T-helper 17 cell (primary cell): ENCODE results near the gene TRIM45. TPM values are rescaled to one million over a fixed set of nuclear protein-coding genes. Genes with fewer than 3 reads are reported as not detected.
A peak's percentile ranks its signal among the peaks of the same experiment; 100 is the strongest.
"Not testable (repeated sequence)": the region's sequence is repeated elsewhere in the genome, so short reads cannot be mapped to it uniquely, and the experiment has no call there.

Experiments
- ATAC-seq: fragments of 150-1000 bp; cut with Tn5 transposase; 2 replicates; pipeline ENCODE4 v1.10.0; 2021; ENCODE audit warnings: mild to moderate bottlenecking, moderate library complexity
- DNase-seq, 3 donors: peaks; one replicate each; pipeline versions ENCODE4 v3.0.0 to v3.0.0-alpha.2; 2020 to 2021
- H3K9me3 ChIP-seq: one replicate; pipeline ENCODE4 v1.7.0; 2013; ENCODE audit warnings: low read length, mild to moderate bottlenecking; ENCODE audit not compliant: control insufficient read depth, poor library complexity, severe bottlenecking
- H3K27ac Mint-ChIP-seq: one replicate; pipeline ENCODE4 v1.8.0; 2022; ENCODE audit warnings: mild to moderate bottlenecking, moderate library complexity, mixed read lengths
- H3K27me3 Mint-ChIP-seq: one replicate; pipeline ENCODE4 v1.8.0; 2022; ENCODE audit warnings: mixed read lengths
- H3K36me3 Mint-ChIP-seq: one replicate; pipeline ENCODE4 v1.8.0; 2022; ENCODE audit warnings: low read depth, mixed read lengths
- H3K4me1 Mint-ChIP-seq: one replicate; pipeline ENCODE4 v1.8.0; 2022; ENCODE audit warnings: mild to moderate bottlenecking, mixed read lengths
- H3K4me3 Mint-ChIP-seq: one replicate; pipeline ENCODE4 v1.8.0; 2022; ENCODE audit warnings: mild to moderate bottlenecking, moderate library complexity, mixed read lengths
- total RNA-seq, 4 donors: library from RNA in 2 of 4; stranded (reverse) in 2 of 4; gene quantifications; one replicate each; pipeline ENCODE4 v1.2.3 and lab custom pipeline; 2022 to 2026

Gene TRIM45
- total RNA-seq, 2 donors from 2014 or later, result 1.0 to 1.4 TPM

GRCh38 chr1:117122330-117123025 lies 929 bp upstream of the TRIM45 start:
- no peaks in the 10 kb centered on the region for H3K27me3 Mint-ChIP-seq
- peak overlapping the region; percentile 93 for H3K4me3 Mint-ChIP-seq
- no peaks in the 10 kb centered on the region for H3K9me3 ChIP-seq
- DNase-seq (no peak), ATAC-seq (no peak)
- peak overlapping the region; percentile 84 for H3K27ac Mint-ChIP-seq
- H3K36me3 Mint-ChIP-seq, result peaks cover 7% of the 10 kb centered on the region
- H3K4me1 Mint-ChIP-seq, result peaks cover 13% of the 10 kb centered on the region

GRCh38 chr1:117120774-117121588 lies 568 bp downstream of the TRIM45 start:
- H3K9me3 ChIP-seq, result no peaks in the 10 kb centered on the region
- Mint-ChIP-seq H3K4me1 (peaks cover 13% of the 10 kb centered on the region), H3K27ac (peak overlapping the region; percentile 84), H3K36me3 (peaks cover 2% of the 10 kb centered on the region), H3K27me3 (no peaks in the 10 kb centered on the region), H3K4me3 (peak overlapping the region; percentile 93)
- no peak for ATAC-seq
- DNase-seq, result no peak

GRCh38 chr1:117119144-117119543 lies 2.4 kb downstream of the TRIM45 start:
- peaks cover 24% of the 10 kb centered on the region for H3K4me1 Mint-ChIP-seq
- not testable (repeated sequence) for H3K9me3 ChIP-seq, H3K36me3 Mint-ChIP-seq, ATAC-seq, H3K4me3 Mint-ChIP-seq, H3K27me3 Mint-ChIP-seq, DNase-seq, H3K27ac Mint-ChIP-seq

GRCh38 chr1:117118137-117118536 lies 3.4 kb downstream of the TRIM45 start:
- Mint-ChIP-seq H3K36me3 (peaks cover 2% of the 10 kb centered on the region), H3K27ac (peak overlapping the region; percentile 41), H3K27me3 (no peaks in the 10 kb centered on the region), H3K4me3 (no peak overlapping the region), H3K4me1 (peaks cover 26% of the 10 kb centered on the region)
- no peaks in the 10 kb centered on the region for H3K9me3 ChIP-seq
- no peak for ATAC-seq
- DNase-seq, result no peak

DNA sequence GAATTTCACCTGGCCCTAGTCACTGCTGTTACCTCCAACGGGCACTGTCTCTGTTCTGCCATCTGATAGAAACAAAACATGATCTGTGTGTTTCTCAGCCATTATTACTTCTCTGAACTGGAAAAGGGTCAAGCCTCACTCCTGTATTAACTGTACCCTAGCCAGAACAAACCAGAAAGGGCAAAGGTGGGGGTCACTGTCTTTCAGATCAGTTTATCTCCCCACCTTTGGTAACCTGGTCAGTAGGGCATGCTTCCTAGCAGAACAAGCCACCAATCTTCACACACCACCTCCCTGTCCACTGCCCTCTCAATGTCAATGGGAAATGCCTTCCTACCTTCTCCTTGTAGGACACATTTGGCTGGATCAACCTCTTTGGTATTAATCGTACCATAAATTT lies 3.9 kb downstream of the TRIM45 start:
- Mint-ChIP-seq H3K4me1 (peaks cover 25% of the 10 kb centered on the region), H3K4me3 (no peak overlapping the region), H3K36me3 (peaks cover 2% of the 10 kb centered on the region), H3K27ac (peak overlapping the region; percentile 41), H3K27me3 (no peaks in the 10 kb centered on the region)
- H3K9me3 ChIP-seq, result no peaks in the 10 kb centered on the region
- ATAC-seq, result no peak
- DNase-seq, result no peak

DNA sequence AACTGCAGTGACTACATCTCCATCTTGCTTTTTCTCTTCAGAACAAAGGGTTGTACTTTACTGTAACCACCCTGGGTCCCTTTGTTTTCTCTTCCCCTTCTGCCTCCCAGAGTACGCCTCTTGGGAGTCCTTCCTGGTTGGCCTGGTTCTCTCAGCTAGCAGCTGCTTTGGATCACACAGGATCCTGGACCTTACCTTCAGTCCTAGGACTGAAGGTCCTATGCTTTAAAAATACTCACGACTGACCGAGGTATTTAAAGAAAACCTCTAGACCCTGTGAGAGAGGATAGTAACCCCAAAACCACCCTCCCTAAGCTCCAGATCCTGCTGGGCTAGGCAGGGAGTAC lies 4.8 kb downstream of the TRIM45 start:
- Mint-ChIP-seq H3K27me3 (no peaks in the 10 kb centered on the region), H3K4me1 (peaks cover 21% of the 10 kb centered on the region), H3K4me3 (no peak overlapping the region), H3K36me3 (peaks cover 2% of the 10 kb centered on the region), H3K27ac (peak overlapping the region; percentile 66)
- DNase-seq (no peak), ATAC-seq (no peak)
- no peaks in the 10 kb centered on the region for H3K9me3 ChIP-seq

GRCh38 chr1:117116090-117116783 lies 5.3 kb downstream of the TRIM45 start:
- H3K36me3 Mint-ChIP-seq, result peaks cover 2% of the 10 kb centered on the region
- H3K4me3 Mint-ChIP-seq, result no peak overlapping the region
- H3K27me3 Mint-ChIP-seq, result no peaks in the 10 kb centered on the region
- DNase-seq (no peak), ATAC-seq (no peak)
- H3K4me1 Mint-ChIP-seq, result peaks cover 23% of the 10 kb centered on the region
- H3K9me3 ChIP-seq, result no peaks in the 10 kb centered on the region
- H3K27ac Mint-ChIP-seq, result peak overlapping the region; percentile 72

DNA sequence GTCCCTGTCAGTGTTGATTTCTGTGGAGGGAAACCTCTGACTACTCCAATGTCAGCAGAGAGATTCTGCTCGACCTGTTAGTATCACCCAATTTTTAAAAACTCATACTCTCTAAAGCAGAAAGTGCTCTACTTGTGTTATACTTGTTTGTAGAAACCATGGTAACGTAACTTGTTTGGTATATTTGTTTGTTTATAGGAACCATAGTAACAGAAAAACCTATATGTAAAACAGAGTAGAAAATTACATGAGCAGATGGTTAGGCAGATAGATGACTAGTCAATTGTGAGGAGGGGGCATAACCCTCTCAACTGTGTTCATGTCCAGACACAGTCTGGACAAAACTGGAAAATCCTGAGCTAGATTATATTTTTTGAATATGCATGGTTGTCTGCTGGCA lies 6.7 kb downstream of the TRIM45 start:
- peaks cover 2% of the 10 kb centered on the region for H3K36me3 Mint-ChIP-seq
- peaks cover 26% of the 10 kb centered on the region for H3K4me1 Mint-ChIP-seq
- DNase-seq, result no peak
- no peak overlapping the region for H3K4me3 Mint-ChIP-seq
- no peaks in the 10 kb centered on the region for H3K27me3 Mint-ChIP-seq
- peak; percentile 77 for ATAC-seq
- H3K9me3 ChIP-seq, result no peaks in the 10 kb centered on the region
- H3K27ac Mint-ChIP-seq, result peak overlapping the region; percentile 72

DNA sequence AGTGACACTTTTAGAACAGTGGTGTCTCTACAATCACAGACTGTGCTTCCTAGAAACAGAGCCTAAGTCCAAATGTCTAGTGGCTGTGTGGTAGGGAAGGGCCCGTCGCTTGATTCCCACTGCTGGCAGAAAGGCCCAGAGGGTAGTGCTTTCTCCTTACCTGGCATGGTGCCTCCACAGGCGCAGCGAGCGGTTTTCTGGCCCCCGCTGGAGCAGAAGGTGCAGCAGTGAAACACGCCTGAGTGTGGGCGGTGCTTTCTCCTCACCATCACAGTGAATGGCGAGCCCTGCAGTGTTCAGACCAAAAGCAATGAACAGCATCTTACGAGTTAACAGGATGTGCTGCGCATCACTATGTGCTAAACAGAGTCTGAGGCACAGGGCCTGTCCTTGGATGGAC lies 8.3 kb downstream of the TRIM45 start:
- H3K4me1 Mint-ChIP-seq, result peaks cover 35% of the 10 kb centered on the region
- no peaks in the 10 kb centered on the region for H3K9me3 ChIP-seq
- ATAC-seq, result no peak
- H3K27me3 Mint-ChIP-seq, result no peaks in the 10 kb centered on the region
- no peak overlapping the region for H3K27ac Mint-ChIP-seq
- peaks cover 2% of the 10 kb centered on the region for H3K36me3 Mint-ChIP-seq
- H3K4me3 Mint-ChIP-seq, result no peak overlapping the region
- DNase-seq, result no peak

- H3K9me3 ChIP-seq, result no peaks in the 10 kb centered on the region
- peaks cover 4% of the 10 kb centered on the region for H3K36me3 Mint-ChIP-seq
- no peaks in the 10 kb centered on the region for H3K27me3 Mint-ChIP-seq
- no peak for DNase-seq
- H3K4me1 Mint-ChIP-seq, result peaks cover 35% of the 10 kb centered on the region
- H3K27ac Mint-ChIP-seq, result no peak overlapping the region
- no peak overlapping the region for H3K4me3 Mint-ChIP-seq
- ATAC-seq, result no peak
These were observed 9.4 kb downstream of the TRIM45 start for GRCh38 chr1:117112047-117112717.

DNA sequence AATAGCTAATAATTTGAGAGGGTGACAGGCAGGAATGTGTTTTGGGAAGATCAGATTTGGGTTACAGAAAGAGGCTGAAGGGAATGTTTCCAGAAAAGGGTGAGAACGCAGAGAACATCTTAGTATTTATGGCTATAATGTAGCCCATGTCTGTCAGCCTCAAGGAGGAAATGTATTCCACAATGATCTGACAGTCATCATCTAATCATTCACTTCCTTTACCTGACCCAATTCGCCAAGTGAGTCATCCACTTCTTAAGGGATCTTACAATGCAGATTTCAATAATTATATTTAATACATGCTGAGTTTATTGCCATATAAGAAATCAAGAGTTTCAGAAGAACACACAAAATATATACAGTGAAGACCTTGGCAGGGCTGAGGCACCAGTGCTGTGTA lies 10.8 kb downstream of the TRIM45 start:
- H3K36me3 Mint-ChIP-seq, result peaks cover 2% of the 10 kb centered on the region
- H3K9me3 ChIP-seq, result no peaks in the 10 kb centered on the region
- H3K4me3 Mint-ChIP-seq, result no peak overlapping the region
- ATAC-seq (peak; percentile 57), DNase-seq (no peak)
- peaks cover 42% of the 10 kb centered on the region for H3K4me1 Mint-ChIP-seq
- peak overlapping the region; percentile 71 for H3K27ac Mint-ChIP-seq
- no peaks in the 10 kb centered on the region for H3K27me3 Mint-ChIP-seq

DNA sequence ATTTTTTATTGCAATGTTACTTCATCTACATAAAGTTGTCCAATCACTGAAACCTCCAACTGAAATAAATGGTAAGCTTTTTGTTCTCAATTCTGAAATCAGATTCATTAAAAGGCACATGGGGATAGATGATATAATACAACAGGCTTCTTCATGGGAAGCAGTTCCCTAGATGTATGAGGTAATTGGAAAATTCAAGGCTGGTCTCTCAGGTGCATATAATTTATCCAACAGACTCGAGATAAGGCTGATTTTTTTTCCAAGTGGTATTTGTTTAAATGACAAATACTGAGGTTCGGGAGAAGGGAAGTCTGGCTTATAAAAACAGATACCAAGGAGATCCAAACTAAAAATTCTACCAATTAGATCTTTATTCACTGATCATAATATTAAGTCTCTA lies 14.2 kb downstream of the TRIM45 start:
- Mint-ChIP-seq H3K27ac (no peak overlapping the region), H3K4me3 (no peak overlapping the region), H3K36me3 (peaks cover 2% of the 10 kb centered on the region), H3K27me3 (no peaks in the 10 kb centered on the region), H3K4me1 (peaks cover 35% of the 10 kb centered on the region)
- ATAC-seq (no peak), DNase-seq (no peak)
- no peaks in the 10 kb centered on the region for H3K9me3 ChIP-seq

DNA sequence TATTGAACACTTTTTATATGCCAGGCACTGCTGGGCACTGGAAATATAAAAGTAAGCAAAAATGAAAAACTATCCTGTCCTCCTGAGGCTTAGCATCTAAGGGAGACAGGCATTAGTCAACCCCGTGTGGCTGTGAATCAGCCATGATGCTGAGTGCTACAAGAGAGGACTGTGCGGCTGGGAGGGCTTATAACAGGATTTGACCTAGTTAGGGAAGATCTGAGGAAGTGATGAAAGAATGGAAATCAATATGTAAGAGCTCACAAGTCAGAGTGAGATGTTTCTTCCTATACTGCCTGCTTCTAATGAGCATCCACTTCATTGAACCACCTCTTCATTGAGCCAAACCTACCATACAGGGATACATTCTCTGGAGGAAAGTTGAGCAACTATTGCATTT lies 15.1 kb downstream of the TRIM45 start:
- ATAC-seq, result peak; percentile 82
- peaks cover 4% of the 10 kb centered on the region for H3K36me3 Mint-ChIP-seq
- H3K27me3 Mint-ChIP-seq, result no peaks in the 10 kb centered on the region
- H3K9me3 ChIP-seq, result no peaks in the 10 kb centered on the region
- peaks cover 35% of the 10 kb centered on the region for H3K4me1 Mint-ChIP-seq
- DNase-seq, result no peak
- H3K27ac Mint-ChIP-seq, result peak overlapping the region; percentile 65
- H3K4me3 Mint-ChIP-seq, result no peak overlapping the region
